HG03175 (cell line): ENCODE measurements around the gene CRTC1.
"Not testable (repeated sequence)": the region's sequence is repeated elsewhere in the genome, so short reads cannot be mapped to it uniquely, and the experiment has no call there.

ENCODE experiments used
- ATAC-seq: cut with Tn5 transposase; IDR thresholded peaks from one replicate; pipeline ENCODE4 v1.9.1; 2021; ENCODE audit warnings: mild to moderate bottlenecking, moderate library complexity; ENCODE audit not compliant: unreplicated experiment

CRTC1 gene

GRCh38 chr19:18796239-18796638 is 112.8 kb downstream of the CRTC1 start:
- ATAC-seq, result no peak

DNA sequence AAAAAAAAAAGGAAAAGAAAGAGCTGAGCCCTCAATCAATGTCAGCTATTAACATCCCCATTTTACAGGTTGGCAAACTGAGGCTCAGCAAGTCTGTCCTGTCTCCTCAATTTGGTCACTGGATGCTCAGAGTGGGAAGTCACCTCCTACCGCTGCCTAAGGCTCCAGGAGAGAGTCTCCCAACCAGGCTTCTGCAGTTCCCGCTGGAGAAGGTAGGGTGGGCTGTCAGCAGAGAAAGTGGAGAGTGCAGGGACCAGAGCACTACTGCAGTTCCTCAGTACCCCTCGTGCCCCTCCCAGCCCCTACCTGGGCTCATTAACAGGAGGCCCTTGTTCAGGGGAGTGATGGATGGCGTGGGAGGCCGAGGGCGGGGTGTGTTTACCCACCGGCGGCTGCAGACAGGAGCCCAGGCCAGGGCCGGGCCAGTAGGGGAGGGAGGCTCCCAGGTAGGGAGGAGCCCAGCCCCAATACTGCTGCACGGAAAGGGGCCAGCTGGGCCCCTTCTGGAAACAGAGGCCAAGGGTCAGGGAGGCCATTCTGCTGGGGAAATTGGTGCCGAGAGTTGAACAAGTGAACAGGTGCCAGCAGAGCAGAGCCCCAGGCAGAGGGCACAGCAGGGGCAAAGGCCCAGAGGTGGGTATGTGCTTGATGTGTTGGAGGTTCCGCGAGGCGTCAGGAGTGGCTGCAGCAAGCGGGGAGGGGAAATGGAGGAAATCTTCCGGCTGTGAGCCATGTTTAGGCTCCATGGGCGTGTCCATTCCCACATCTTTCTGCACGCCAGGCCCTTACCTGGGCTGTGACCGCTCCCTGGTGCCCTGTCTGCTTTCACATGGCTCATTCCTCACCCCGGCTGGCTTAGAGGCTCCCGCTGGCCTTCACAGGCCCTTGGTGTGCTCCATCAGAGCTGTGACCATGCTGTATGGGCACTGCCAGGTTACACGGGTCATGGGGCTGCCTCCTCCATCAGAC is 115.2 kb downstream of the CRTC1 start:
- no peak for ATAC-seq

DNA sequence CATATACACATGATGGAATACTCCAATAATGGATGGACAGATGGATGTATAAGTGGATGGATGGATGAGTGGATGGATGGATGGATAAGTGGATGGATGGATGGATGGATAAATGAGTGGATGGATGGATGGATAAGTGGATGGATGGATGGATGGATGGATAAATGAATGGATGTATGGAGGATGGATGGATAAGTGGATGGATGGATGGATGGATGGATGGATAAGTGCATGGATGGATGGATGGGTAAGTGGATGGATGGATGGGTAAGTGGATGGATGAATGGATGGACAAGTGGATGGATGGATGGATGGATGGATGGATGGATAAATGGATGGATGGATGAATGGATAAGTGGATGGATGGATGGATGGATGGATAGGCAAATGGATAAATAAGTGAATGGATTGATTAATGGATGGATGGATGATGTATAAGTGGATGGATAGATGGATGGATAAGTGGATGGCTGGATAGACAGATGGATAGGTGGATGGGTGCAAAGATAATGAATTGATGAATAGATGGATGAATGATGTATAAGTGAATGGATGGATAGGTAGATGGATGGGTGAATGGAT is 116.0 kb downstream of the CRTC1 start:
- no peak for ATAC-seq

DNA sequence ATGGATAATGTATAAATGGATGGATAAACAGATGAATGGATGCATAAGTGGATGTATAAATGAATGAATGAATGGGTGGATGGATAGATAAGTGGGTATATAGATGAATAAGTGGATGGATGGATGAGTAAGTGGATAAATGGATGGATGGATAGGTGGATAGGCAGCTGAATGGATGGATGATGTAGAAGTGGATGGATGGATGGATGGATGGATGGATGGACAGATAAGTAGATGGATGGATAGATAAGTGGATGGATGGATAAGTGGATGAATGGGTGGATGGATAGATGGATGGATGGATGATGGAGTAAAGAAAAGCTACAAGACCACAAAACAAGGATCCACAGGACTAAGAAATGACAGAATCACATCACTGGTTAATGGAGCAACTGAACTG is 116.6 kb downstream of the CRTC1 start:
- no peak for ATAC-seq

- no peak for ATAC-seq
Observed at GRCh38 chr19:18800636-18801035, 117.2 kb downstream of the CRTC1 start.

DNA sequence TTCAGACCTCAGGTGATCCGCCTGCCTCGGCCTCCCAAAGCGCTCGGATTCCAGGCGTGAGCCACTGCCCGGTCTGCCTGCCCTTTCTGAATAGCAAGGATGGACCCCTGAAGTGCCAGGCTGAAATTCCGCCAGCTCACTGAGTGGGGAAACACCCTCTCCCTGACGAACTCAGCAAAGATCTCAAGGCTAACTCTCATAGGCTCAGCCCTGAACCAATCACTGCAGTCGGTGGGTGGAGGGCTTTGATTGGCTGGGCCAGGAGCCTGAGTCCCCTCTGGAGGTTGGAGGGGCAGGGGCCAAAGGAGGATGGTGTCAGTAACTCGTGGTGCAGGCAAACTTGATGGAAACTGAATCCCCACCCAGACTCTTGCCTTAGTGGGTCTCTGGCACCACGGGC is 118.9 kb downstream of the CRTC1 start:
- no peak for ATAC-seq

DNA sequence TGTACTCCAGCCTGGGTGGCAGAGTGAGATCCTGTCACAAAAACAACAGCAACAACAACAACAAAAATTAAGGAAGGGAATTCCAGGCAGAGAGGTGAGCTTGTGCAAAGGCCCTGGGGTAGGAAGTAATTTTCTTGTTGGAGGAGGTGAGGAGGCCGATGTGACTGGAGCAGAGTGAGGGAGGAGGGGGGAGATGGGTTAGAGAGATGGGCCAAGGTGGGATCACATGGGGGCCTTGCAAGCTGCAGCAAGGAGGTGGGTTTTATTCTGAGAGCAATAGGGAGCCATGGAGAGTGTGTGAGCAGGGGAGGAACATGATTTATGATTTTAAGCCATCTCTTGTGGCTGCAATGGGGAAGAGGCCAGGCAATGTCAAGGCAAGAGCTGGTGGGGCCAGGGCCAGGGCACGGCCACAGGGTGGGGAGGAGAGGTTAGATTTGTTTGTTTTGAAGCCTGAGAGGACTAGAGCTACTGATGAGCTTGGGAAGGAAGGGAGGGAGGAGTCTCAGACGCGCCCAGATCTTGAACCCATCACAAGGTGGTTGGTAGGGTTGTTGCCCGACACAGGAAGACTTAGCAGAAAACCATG is 120.2 kb downstream of the CRTC1 start:
- ATAC-seq, result no peak

GRCh38 chr19:18804139-18804601 is 120.7 kb downstream of the CRTC1 start:
- ATAC-seq, result no peak

- no peak for ATAC-seq
Observed at GRCh38 chr19:18804643-18805042, 121.2 kb downstream of the CRTC1 start.

- ATAC-seq, result no peak
Observed at GRCh38 chr19:18807861-18808331, 124.4 kb downstream of the CRTC1 start.

GRCh38 chr19:18809149-18809868 is 125.8 kb downstream of the CRTC1 start:
- ATAC-seq, result no peak

DNA sequence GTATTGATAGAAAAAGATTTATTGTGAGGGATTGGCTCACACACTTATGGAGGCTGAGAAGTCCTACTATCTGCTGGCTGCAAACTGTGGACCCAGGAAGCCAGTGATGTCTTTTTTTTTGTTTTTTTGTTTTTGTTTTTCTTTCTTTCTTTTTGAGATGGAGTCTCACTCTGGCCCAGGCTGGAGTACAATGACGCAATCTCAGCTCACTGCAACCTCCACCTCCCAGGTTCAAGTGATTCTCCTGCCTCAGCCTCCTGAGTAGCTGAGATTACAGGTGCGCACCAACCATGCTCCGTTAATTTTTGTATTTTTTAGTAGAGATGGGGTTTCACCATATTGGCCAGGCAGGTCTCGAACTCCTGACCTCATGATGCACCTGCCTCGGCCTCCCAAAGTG is 128.2 kb downstream of the CRTC1 start:
- not testable (repeated sequence) for ATAC-seq

DNA sequence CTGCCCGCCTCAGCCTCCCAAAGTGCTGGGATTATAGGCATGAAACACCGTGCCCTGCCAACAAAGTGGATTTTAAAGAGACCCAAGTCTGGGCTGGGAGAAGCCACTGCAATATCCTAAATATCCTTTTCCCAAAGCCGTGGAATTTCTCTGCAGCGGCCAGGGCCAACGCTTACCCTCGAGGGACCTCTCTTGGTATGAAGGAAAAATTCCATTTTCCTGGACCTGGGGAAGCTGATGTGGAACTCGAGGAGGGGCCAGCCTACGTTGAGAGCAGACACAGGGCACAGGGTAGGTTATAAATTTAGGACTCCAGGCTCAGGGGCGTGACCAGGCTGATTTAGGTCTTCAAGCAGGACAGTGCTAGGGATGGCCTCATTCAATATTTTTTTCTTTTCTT is 130.6 kb downstream of the CRTC1 start:
- no peak for ATAC-seq

- no peak for ATAC-seq
Observed at GRCh38 chr19:18815673-18816072, 132.2 kb downstream of the CRTC1 start.

DNA sequence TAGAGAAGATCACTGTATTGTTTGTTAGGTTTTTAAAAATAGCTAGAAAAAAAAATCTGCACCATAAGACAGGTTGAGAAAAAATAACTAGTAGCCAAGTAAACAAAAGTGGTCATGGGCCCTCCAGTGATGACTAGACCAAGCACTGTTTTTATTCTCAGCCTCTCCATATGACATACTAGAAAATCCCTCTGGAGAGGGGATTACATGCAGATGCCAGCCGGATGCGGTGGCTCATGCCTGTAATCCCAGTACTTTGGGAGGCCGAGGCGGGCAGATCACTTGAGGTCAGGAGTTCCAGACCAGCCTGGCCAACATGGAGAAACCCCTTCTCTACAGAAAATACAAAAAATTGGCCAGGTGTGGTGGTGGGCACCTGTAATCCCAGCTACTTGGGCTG is 133.2 kb downstream of the CRTC1 start:
- ATAC-seq, result not testable (repeated sequence)

GRCh38 chr19:18817574-18817973 is 134.1 kb downstream of the CRTC1 start:
- ATAC-seq, result no peak

DNA sequence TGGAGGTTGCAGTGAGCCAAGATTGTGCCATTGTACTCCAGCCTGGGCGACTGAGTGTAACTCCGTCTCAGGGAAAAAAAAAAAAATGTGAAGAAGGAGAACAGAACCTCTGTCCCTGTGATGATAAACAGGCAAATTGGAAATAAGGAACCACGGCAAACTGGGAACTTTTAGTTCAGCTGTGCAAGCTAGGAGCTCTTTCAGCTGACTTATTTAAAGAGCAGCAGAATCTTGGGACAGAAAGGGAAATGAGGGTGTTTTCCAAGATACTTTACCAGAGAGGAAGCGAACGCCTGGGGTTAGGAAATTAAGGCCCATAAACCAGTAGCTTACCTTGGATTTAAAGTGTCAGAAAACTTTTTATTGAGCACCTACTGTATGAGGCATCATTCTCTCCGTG is 145.3 kb downstream of the CRTC1 start:
- no peak for ATAC-seq

GRCh38 chr19:18830488-18830887 is 147.0 kb downstream of the CRTC1 start:
- ATAC-seq, result no peak

- ATAC-seq, result peak; percentile 72
Observed at GRCh38 chr19:18831524-18832305, 148.2 kb downstream of the CRTC1 start, which contains the start of gene UPF1. Gene UPF1 (plus strand): TSS chr19:18831959. CDS start chr19:18832210, 251 bp downstream.
